GM12878 (cell line): ENCODE measurements around the gene FLNC. TPM values are rescaled to one million over a fixed set of nuclear protein-coding genes. Genes with fewer than 3 reads are reported as not detected.

Experiments
- CHD2 ChIP-seq: IDR thresholded peaks from 2 replicates; pipeline ENCODE4 v1.6.1; 2011; ENCODE audit warnings: low read depth, low read length, improper control_type of control experiment, borderline replicate concordance
- CUX1 ChIP-seq: IDR thresholded peaks from 2 replicates; pipeline ENCODE4 v1.6.1; 2012; ENCODE audit warnings: improper control_type of control experiment, low read depth, low read length; ENCODE audit not compliant: insufficient replicate concordance
- MYB ChIP-seq: fragments of 150-350 bp; IDR thresholded peaks from 2 replicates; pipeline ENCODE4 v1.6.1; 2014; ENCODE audit warnings: mild to moderate bottlenecking, low read depth, low read length, borderline replicate concordance
- NBN ChIP-seq: fragments of 450-650 bp; IDR thresholded peaks from 2 replicates; pipeline ENCODE4 v1.6.1; 2016
- SMARCA5 ChIP-seq: fragments of 450-650 bp; IDR thresholded peaks from 2 replicates; pipeline ENCODE4 v1.6.1; 2017; ENCODE audit warnings: mild to moderate bottlenecking
- polyA plus RNA-seq, 11 experiments: library from polyadenylated mRNA; depleted of rRNA in 4 of 11; unstranded in 6 of 11; stranded (reverse) in 5 of 11; fragments of >200 nt; fragmentation: Nextera tagmentation in 4 of 11; fragmentation: Illumina TruSeq in 1 of 11; extraction: Ambion mirVana in 4 of 11; extraction: Trizol in 1 of 11; gene quantifications; 1 replicate in 1 of 11; 2 replicates in 10 of 11; pipeline versions ENCODE4 v1.2.1 to v1.2.3, GENCODE V29; 2011 to 2016; ENCODE audit warnings: inconsistent platforms in 2 of 11, missing spikeins in 2 of 11, low read depth in 1 of 11
- total RNA-seq, 4 experiments: library from RNA; depleted of rRNA in 3 of 4; stranded (reverse); fragments of >200 nt in 3 of 4; fragmentation: Illumina TruSeq in 1 of 4; extraction: Trizol in 1 of 4; gene quantifications; 2 replicates each; pipeline versions ENCODE4 v1.2.1 to v1.2.3, GENCODE V29; 2013 to 2021
- TF ChIP-seq, protein P1 (sequence below): IDR thresholded peaks from 2 replicates; pipeline ENCODE4 v1.6.1; 2012; ENCODE audit warnings: low read depth, low read length, improper control_type of control experiment

The FLNC gene
- total and polyA plus RNA-seq, 10 of the 15 experiments (the other 5 are each of a cell fraction or from before 2014, with no cell fraction given) = 0.01 to 0.21 (median 0.06) TPM; not detected in 3

DNA sequence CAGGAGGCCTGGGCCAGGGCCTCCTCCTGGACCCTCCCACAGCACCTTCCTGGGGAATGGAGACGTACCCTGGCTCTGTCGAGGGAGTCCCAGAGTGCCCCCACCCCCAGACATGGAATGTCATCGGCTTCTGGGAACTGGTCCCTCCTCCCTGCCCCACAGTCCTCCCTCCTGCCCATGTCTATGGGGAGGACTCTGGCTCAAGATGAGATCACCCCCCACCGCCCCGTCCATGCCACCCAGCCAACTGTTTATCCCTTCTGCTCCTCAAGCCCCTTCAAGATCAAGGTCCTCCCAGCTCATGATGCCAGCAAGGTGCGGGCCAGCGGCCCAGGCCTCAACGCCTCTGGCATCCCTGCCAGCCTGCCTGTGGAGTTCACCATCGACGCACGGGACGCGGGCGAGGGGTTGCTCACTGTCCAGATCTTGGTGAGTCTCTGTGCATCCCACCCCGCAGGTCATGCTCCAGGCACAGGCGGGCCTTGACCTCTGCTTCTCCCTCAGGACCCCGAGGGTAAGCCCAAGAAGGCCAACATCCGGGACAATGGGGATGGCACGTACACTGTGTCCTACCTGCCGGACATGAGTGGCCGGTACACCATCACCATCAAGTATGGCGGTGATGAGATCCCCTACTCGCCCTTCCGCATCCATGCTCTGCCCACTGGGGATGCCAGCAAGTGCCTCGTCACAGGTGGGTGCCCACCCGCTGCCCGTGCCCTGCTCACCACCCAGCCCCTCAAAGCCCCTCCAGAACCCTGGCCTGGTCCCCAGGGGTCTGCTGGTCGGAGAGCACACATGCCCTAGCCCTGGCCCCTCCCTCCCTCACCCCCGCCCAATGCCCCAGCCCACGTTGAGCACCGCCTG, 18.3 kb downstream of the FLNC start (continued):
- TF ChIP-seq CUX1 (no peak), CHD2 (no peak), MYB (no peak), SMARCA5 (no peak), NBN (no peak)
- TF ChIP-seq, protein P1, sequence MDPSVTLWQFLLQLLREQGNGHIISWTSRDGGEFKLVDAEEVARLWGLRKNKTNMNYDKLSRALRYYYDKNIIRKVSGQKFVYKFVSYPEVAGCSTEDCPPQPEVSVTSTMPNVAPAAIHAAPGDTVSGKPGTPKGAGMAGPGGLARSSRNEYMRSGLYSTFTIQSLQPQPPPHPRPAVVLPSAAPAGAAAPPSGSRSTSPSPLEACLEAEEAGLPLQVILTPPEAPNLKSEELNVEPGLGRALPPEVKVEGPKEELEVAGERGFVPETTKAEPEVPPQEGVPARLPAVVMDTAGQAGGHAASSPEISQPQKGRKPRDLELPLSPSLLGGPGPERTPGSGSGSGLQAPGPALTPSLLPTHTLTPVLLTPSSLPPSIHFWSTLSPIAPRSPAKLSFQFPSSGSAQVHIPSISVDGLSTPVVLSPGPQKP = no peak
